Activated CD8-positive, alpha-beta memory T cell treated with anti-CD3 and anti-CD28 coated beads, Interleukin-2, amount 50 U/mL, for 24 hours (primary cell): ENCODE data around the gene UNK.
"Not testable (repeated sequence)": the region's sequence is repeated elsewhere in the genome, so short reads cannot be mapped to it uniquely, and the experiment has no call there.

Experiments used
- DNase-seq: peaks from one replicate; pipeline ENCODE4 v3.0.0-alpha.2; 2020; ENCODE audit errors: extremely low read depth

The UNK gene

GRCh38 chr17:75849279-75849646, 64.7 kb downstream of the UNK start:
- DNase-seq = no peak

- no peak for DNase-seq
These were observed 65.1 kb downstream of the UNK start for GRCh38 chr17:75849724-75850123.

- DNase-seq = no peak
These were observed 66.5 kb downstream of the UNK start for GRCh38 chr17:75850928-75851692.

GRCh38 chr17:75851693-75851991, 67.0 kb downstream of the UNK start:
- not testable (repeated sequence) for DNase-seq

GRCh38 chr17:75853433-75853832, 68.8 kb downstream of the UNK start:
- DNase-seq = no peak

GRCh38 chr17:75854101-75854748, 69.6 kb downstream of the UNK start:
- DNase-seq = no peak

GRCh38 chr17:75854881-75855309, 70.3 kb downstream of the UNK start:
- DNase-seq = no peak

- peak; percentile 95 for DNase-seq
These were observed 70.9 kb downstream of the UNK start, which contains the start of gene WBP2 for GRCh38 chr17:75855310-75856061. Gene WBP2 (minus strand): TSS chr17:75855335. CDS start chr17:75855297, 38 bp downstream.

GRCh38 chr17:75856062-75856756, 71.6 kb downstream of the UNK start:
- no peak for DNase-seq

GRCh38 chr17:75859358-75859757, 74.8 kb downstream of the UNK start:
- DNase-seq = not testable (repeated sequence)

- DNase-seq = no peak
These were observed 77.3 kb downstream of the UNK start for GRCh38 chr17:75861927-75862317.

- no peak for DNase-seq
These were observed 79.9 kb downstream of the UNK start for GRCh38 chr17:75864448-75864871.

GRCh38 chr17:75864887-75865286, 80.3 kb downstream of the UNK start:
- not testable (repeated sequence) for DNase-seq

GRCh38 chr17:75865404-75866188, 81.0 kb downstream of the UNK start:
- DNase-seq = not testable (repeated sequence)

- not testable (repeated sequence) for DNase-seq
These were observed 84.2 kb downstream of the UNK start for GRCh38 chr17:75868730-75869281.

- DNase-seq = no peak
These were observed 84.9 kb downstream of the UNK start for GRCh38 chr17:75869282-75870141.

GRCh38 chr17:75870228-75870627, 85.6 kb downstream of the UNK start:
- DNase-seq = not testable (repeated sequence)

- no peak for DNase-seq
These were observed 88.1 kb downstream of the UNK start for GRCh38 chr17:75872434-75873351.
